HG03442 (cell line): ENCODE measurements around the gene YY1.
"Not testable (repeated sequence)": the region's sequence is repeated elsewhere in the genome, so short reads cannot be mapped to it uniquely, and the experiment has no call there.

ENCODE experiments used
- ATAC-seq: cut with Tn5 transposase; IDR thresholded peaks from one replicate; pipeline ENCODE4 v1.9.1; 2021; ENCODE audit warnings: mild to moderate bottlenecking, moderate library complexity; ENCODE audit not compliant: unreplicated experiment

YY1 gene

DNA sequence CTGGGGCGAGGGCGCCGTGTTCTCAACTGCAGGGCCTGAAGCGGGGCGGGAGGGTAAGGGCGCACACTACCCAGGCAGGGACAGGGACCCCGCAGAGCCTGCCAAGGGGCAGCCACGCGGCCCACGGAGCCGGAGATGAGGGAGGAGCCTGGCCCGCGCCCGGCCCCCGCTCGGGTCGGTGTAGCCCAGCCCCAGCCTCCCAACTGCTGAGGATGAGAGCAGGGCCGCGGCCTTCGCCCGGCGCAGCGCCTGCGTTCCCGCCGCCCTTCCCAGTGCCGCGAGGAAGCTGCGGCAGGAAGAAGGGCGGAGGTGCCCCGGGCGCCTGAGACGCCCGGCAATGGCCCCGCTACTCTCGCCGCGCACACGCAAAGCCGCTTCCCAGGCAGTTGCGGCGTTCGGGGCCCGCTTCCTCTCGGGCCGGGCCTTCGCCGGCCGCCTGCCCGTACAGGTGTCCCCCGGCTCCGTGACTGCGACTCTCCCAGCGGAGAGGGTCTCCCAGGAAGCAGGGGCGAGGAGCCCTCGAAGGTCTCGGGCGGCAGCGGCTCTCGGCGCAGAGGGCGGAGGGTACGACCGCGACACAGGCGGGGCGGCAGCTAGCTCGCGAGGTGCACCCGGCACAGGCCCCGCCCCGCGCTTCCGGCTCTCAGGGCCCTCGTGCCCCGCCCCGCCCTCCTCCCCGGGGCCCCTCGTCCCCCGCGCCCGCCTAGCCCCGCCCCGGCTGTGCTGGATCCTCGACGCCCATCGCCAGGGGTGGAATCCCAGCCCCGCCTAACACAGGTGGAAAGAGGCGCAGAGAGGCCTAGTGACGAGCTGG, 24.8 kb upstream of the YY1 start:
- peak; percentile 90 for ATAC-seq

DNA sequence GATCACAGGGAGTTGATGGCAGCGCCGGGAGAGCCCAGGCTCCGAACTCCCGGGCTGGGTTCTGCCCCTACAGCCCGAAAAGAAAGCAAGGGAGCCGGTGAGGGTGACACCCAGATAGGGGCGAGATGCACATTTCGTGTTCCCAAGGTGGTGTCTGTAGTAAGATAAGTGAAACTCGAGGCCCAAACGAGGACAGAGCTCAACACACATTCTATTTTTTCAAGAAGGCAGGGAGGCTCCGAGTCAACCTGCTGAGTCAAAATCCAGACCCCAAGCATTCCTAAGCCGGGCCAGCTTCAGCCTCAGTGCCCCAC, 24.2 kb upstream of the YY1 start:
- ATAC-seq = peak; percentile 4

DNA sequence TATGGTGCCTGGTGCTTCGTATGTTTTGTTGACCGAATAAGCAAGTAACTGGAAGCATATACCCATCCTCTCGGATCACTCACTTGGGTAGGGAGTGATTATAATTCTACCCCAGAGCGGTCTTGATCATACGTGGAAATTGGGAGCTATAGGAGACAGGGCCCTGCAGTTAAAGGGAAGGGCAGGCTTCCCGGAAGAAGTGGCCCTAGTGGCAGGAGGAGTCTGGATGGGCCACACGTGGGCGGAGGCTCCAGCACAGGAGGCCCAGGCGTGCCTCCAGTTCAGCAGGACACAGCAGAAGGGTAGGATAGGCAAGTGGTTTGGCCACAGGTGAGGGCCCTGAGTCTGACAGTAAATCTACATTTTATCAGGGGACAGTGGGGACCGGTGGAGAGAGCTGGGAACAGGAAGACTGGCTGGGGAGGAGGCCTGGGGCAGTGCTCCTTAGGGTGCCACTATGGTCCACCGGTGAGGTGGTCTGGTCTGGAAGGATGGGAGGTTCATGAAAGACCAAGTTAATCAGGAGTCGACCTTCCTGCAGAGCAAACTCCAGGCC, 23.5 kb upstream of the YY1 start:
- ATAC-seq = no peak

DNA sequence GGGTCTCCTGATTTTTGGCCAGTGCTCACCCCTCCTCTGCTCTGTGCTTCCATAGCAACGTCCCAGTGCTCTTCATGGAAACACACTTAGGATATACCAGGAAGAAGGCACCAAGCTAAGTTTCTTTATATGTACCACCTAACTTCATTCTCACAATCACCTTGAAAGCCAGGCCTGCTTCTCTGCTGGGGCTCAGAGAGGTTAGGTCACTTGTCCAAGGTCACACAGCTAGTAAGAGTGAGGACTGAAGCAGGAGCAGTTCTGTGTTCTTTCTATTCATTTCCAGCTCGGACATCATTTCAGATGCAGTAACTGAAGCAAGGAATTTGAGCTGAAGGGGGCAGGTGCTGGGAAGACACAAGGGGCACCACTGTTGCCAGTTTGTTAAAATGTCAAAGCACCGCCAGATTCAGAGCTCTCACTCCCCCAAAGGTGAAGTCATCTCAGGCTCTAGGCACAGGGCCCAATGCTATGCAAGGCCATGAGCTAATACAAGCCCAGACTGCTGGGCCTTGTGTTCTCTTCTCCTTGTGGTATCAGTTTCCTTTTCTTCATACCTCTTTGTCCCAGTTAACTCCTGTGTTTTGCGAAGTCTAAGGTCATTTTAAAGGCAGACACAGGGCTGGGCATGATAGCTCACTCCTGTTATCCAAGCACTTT, 19.7 kb upstream of the YY1 start:
- no peak for ATAC-seq

DNA sequence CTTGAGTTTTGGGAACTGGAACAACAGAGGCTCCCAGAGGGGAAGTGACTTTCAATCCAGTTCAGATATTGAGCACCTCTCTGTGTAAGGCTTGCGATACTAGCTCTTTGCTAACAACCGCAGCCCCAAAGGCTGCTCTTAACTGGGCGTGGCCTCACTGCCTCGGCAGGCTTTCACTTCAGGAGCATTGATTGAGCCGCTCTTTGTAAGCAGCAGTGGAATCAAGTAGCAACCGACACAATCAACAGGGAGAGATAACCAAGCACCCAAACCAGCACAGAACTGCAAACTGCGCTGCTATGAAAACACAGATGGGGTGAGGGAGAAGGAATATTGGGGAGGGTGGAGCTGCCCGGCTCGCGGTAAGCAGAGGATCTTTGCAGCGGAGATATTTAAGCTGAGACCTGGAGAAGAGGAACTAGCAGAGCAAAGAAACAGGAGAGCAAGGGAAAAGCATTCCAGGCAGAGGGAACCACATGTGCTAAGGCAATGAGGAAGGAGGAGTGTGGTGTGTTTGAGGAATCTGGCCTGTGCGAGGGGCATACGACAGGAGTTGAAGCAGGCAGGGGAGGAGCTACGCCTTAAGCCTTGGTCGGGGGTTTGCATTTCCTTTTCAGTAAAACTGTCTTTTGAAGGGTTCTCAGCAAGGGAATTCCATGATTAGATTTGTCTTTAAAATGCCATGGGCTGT, 17.3 kb upstream of the YY1 start:
- peak; percentile 92 for ATAC-seq

DNA sequence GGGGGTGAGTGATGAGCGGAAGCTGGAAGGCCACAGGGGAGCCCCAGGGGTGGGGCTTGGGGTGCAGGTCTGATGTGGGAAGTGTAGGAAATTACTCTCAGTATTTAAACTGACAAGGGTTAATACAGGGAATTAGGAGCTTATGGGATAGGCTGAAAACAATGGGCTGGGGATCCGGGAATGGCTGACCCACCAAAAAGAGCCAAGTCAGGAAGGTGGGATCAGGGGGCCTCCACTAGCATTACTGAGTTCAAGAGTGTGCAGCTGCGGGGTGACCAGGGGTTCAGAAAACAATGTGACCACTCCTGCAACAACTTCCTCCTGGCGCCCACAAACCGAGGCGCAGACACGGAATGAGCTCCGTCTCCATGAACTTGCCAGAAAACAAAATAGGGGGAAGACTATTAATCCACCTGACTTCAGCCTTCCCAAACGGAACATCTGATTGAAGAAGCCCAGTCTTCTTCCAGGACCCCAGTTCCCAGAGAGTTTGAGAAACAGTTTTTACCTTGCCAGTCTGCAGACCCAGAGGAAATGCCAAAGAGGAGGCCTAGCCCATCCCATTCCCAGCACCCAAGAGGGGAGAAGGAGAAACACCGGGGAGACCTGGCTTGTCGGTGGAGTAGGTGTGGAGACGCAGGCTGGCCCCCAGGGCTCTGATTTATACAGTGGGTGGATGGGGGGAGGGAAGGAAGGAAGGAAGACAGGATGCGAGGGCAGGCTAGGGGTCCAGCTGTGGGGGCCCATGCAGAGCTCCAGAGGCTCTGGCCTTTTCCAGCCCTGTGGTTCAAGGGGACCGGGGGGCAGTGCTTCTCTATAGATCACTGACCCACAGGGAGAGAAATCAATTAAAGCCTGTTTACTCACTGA, 16.5 kb upstream of the YY1 start:
- no peak for ATAC-seq

DNA sequence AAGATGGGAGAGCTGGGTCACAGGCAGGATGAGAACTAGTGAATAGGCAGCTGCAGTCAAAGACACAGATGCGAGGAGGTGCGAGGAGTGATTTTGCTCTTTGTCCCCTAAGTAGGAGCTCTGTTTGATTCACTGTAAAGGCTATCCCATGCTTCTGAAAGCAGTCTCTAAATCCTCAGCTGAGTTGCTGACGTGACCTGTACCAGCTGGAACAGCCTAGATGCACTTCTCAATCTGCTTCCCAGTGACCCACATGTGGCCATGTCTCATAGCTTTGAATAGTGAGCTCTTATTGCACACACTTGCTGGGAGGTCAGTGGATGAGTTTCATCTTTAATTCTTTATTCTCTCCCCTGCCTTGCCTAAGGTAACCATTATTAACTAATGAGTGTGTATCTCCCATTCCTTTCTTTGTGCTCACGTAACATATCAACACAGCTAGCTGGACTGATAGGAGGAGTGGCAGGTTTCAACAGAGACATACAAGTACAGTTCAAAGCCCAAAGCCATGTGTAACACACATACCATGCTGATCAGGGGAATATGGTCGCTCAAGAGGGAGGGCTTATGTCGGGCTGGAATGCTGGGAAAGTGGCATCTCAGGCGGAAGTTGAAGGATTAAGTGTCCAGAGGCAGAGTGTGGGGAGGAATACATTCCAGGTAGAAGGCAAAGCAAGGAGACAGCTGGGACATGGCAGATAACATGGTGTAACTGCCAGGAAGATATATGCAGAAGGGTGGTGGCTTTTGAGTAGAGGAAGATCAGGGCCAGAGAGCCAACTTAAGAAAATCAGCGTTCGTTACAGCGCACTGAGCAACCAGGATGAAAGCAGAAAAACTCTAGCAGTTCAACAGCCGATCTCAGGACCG, 15.4 kb upstream of the YY1 start:
- no peak for ATAC-seq

DNA sequence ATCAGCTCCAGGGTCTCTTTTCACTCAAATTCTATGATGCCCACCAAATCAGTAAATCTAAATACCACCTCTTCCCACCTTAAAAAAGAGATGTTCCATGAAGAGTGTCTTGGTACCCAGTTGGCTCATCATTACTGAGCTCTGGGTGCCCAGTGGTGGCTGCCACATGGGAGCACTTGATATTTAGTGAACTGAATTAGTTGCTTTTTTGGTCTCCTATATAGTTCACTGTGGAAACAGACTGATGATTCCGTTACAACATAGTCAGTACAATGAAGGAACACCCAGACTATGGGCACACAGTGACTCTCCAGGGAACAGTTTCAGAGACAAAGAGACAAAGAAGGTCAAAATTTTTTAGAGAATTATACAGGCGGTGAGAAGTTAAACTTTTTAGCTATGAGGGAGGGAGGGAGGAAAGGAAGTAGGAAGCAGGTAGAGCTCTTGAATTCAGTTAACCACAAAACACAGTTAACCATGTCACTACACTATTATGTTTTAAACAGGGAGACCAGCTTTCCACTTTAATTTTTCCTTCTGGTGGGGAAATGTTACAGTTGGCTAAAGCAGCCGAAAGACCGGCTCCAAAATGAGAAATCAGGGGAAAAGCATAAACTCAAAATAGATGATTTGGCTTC, 14.6 kb upstream of the YY1 start:
- ATAC-seq = no peak

DNA sequence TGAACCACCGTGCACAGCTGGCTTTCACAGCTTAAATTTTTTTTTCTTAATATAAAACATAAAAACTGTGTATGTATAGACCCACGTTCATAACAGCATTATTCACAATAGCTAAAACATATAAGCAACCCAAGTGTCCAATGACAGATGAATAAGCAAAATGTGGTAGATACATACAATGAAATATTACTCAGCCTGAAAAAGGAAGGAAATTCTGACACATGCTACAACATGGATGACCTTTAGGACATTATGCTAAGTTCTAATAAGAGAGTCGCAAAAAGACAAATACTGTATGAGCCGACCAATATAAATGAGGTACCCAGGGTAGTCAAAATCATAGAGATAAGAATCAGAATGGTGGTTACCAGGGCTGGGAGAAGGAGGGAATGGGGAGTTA, 13.8 kb upstream of the YY1 start:
- no peak for ATAC-seq

DNA sequence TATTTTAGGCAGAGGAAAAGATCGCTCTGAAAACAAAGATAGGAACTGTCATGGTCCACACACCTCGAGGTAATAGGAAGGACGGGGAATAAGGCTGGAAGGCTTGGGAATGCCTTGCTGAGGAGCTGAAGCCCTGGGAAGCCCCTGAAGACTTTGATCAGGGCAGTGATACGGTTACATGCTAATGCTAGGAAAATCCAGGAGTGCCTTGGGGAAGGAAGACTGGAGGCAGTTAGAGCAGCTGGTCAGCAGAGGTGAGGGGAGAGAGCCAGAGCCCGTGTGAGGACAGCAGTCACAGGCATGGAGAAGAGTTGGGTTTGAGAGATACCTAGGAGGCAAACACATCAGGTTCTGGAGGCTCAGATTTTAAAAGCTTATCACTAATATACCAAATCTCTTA, 8.6 kb upstream of the YY1 start:
- ATAC-seq = no peak

DNA sequence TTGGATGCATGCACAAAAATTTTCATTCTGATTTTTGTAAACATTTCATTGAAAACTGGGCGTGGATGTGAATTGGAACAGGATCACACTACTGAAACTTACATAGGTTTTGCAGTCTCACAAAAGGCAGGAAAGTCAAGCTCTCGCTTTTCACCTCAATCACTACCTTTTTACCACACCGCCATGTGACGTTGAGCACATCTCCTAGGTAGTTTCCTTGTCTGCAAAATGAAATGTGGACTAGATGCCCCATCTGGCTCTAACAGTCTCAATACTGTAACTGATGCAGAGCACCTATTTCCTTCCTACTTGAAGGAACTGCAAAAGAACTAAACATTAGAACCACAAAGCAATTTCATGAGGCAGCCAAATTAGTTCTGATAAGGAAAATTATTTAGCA, 4.4 kb upstream of the YY1 start:
- ATAC-seq = no peak

DNA sequence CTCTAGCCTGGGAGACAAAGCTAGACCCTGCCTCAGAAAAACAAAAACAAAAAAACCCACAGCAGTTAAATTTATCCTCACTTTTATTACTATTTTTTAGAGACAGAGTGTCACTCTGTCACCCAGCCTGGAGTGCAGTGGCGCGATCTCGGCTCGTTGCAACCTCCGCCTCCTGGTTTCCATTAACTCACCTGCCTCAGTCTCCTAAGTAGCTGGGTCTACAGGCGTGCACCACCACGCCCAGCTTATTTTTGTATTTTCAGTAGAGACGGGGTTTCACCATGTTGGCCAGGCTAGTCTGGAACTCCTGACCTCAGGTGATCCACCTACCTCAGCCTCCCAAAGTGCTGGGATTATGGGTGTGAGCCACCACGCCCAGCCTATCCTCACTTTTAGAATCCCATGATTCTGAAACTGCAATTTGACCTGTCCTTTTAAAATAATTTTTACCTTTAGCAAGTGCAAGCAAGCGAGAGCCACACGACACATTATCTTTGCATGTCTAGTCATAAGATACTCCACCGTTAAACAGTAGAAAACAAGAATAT, 2.6 kb upstream of the YY1 start:
- not testable (repeated sequence) for ATAC-seq

DNA sequence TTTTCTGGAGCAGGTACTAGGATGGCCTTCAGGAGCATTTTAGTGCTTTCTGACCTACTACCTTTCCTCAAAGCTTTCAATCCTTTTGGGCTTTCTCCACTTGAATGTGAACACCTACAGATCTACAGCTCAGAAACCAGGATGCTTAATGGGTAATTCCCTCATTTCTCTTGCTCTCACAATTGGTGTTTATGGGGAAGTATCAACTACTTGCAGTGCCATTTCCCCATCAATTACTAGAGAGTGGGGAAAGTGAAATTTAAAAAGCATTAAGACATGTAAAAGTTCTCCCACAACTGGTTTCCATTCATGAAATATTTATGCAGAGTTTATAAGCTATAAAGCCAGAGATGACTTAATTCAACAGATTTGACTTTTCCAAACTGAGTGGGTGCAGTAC, 2.1 kb upstream of the YY1 start:
- no peak for ATAC-seq

DNA sequence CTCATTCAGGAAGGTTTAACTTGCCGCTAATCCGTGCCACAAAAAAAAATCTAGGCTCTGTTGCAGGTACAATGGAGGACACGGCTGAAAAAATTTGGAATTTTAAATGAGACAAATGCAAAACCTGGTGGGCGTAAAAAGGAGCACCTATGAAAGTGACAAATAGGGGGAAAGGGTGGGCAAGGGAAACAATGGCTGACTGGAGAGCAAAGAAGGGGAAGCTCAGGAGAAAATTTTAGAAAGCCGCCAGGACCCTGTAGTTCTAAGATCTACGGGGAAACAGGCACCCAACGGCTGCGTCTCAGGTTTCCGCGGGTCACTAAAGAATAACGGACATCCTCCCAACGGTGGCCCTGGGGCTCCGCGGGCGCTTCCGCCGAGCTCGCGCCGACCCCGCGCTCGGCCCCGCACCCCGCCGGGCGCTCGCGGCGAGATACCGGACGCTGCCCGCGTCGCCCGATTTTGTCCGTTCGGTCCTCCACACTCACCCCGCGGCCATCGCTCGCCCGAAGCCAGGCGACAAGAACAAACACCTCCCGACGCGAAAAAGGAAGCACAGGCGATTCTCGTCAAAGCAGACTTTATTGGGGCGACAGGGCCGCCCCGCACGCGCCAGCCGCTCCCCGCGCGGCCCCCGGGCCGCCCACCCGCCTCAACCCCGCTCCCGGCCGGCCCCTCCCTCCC, 1.1 kb upstream of the YY1 start:
- no peak for ATAC-seq

DNA sequence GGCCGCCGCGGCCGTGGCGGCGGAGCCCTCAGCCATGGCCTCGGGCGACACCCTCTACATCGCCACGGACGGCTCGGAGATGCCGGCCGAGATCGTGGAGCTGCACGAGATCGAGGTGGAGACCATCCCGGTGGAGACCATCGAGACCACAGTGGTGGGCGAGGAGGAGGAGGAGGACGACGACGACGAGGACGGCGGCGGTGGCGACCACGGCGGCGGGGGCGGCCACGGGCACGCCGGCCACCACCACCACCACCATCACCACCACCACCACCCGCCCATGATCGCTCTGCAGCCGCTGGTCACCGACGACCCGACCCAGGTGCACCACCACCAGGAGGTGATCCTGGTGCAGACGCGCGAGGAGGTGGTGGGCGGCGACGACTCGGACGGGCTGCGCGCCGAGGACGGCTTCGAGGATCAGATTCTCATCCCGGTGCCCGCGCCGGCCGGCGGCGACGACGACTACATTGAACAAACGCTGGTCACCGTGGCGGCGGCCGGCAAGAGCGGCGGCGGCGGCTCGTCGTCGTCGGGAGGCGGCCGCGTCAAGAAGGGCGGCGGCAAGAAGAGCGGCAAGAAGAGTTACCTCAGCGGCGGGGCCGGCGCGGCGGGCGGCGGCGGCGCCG, 381 bp downstream of the YY1 start:
- ATAC-seq = no peak

DNA sequence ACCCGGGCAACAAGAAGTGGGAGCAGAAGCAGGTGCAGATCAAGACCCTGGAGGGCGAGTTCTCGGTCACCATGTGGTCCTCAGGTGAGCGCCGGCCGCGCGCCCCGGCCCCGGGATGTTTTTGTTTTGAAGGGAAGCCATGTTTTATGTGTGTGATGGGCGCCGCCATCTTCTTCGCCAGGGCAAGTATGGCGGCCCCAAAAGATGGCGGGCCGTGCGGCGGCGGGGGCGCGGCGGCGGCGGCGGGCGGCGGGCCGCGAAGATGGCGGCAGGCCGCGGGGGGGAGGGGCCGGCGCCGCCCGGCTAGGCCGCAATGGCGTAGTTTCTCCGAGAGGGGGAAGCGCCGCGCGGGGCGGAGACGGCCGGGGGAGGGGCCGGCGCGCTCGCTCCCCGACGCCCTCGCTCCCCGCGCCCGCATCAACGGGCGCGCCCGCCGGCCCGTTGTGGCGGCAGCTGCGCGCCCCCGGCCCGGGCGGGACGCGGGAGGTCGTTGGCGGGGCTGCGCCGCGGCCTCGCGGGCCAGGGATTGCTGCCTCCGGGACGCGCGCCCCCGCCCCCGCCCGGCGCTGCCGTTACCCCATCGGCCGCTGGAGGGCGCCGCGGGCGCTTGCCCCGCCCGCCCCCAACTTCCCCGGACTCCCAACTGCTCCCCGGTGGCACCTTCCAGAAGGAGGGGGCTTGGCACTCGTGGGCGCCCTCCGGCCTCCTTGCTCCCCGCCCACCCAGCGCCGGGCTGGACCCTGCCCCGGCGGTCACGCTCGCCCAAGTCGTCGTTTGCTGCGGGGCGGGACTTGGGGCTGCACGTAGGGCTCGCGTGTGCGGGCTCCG, 1.1 kb downstream of the YY1 start:
- ATAC-seq = peak; percentile 28

DNA sequence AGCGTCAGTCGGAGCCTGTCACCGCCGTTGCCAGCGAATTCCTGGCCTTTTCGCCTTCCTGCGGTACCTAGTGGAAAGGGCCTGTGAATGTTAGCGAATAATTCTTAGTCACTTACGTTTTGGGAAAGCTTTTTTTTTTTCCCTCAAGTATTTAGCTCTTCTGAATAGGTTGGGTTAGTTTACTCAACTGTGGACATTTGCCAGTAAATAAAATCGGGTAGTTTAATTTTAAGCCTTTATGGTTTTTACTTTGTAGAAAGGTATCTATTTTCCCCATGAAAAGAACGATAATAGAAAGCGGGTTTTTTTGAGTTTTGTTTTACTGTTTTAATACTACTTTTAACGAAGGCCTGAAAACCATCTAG, 1.7 kb downstream of the YY1 start:
- ATAC-seq = no peak
